Melanocyte of skin (primary cell): ENCODE results near the gene KIAA0513. TPM values are rescaled to one million over a fixed set of nuclear protein-coding genes. Genes with fewer than 3 reads are reported as not detected.

Source experiments
- total RNA-seq, 2 donors: library from RNA; depleted of rRNA; stranded (reverse); fragments of >200 nt; gene quantifications; 2 replicates each; pipeline ENCODE4 v1.2.3, GENCODE V29; 2012

KIAA0513 gene
- 10 to 100 TPM in 1 of 2 donors, 1 to 10 TPM in 1; 7.7 to 19.3 TPM for total RNA-seq

GRCh38 chr16:85027349-85027957 is at the start of gene KIAA0513:
TSS of gene KIAA0513 (plus strand) at chr16:85027795. CDS start at chr16:85067072, 39,277 bp downstream.

GRCh38 chr16:85010931-85011845 is 16.4 kb upstream of the KIAA0513 start, which contains the start of gene ZDHHC7:
TSS of gene ZDHHC7 (minus strand) at chr16:85011535. CDS start at chr16:84990618, 20,917 bp downstream.

GRCh38 chr16:85112364-85112763 is 84.8 kb downstream of the KIAA0513 start, which contains the start of gene CIBAR2:
TSS of gene CIBAR2 (minus strand) at chr16:85112472. CDS start at chr16:85112352, 120 bp downstream.

Other genes starting within 250 kb of the KIAA0513 start
- 1 to 10 TPM; 2.7 to 3.1 TPM for gene CRISPLD2, start 207.8 kb upstream of the KIAA0513 start, total RNA-seq
- 100 to 1,000 TPM in 1 of 2 donors, 10 to 100 TPM in 1; 90.9 to 118 TPM for gene ZDHHC7, start 16.3 kb upstream of the KIAA0513 start, total RNA-seq
- not detected for gene CIBAR2, start 84.7 kb downstream of the KIAA0513 start, total RNA-seq